Common myeloid progenitor, CD34-positive (primary cell): Measurements from ENCODE around the gene VPS18.

Experiments
- CTCF ChIA-PET: fragments of 350-600 bp; sonication (Branson Sonifier 250); formaldehyde crosslinking; loops from one replicate; lab custom pipeline; 2021; ENCODE audit warnings: antibody characterized with exemption; lab: Charles Lee
- POLR2A ChIA-PET: fragments of 350-600 bp; sonication (Branson Sonifier 250); formaldehyde crosslinking; loops from one replicate; lab custom pipeline; 2021; ENCODE audit warnings: antibody characterized with exemption; lab: Charles Lee
- DNase-seq, 3 donors: peaks; one replicate each; pipeline versions ENCODE4 v3.0.0 to v3.0.0-alpha.2; 2013
- H3K27ac ChIP-seq, 2 experiments: 1 replicate in 1 of 2; 2 replicates in 1 of 2; pipeline ENCODE4 v1.7.0; 2013; ENCODE audit warnings: inconsistent platforms in 2 of 2, low read length in 2 of 2, mild to moderate bottlenecking in 2 of 2, low read depth in 1 of 2, moderate library complexity in 1 of 2; ENCODE audit not compliant: severe bottlenecking in 2 of 2, insufficient read depth in 1 of 2, poor library complexity in 1 of 2
- H3K27me3 ChIP-seq, 5 experiments: replicated peaks in 2 of 5; 1 replicate in 3 of 5; 2 replicates in 2 of 5; pipeline versions ENCODE4 v1.6.1 to v1.7.0; 2013; ENCODE audit warnings: low read length in 4 of 5, mild to moderate bottlenecking in 2 of 5, moderate library complexity in 2 of 5, inconsistent platforms in 1 of 5; ENCODE audit not compliant: insufficient read depth in 5 of 5, control insufficient read depth in 4 of 5
- H3K36me3 ChIP-seq, 4 experiments: 1 replicate in 2 of 4; 2 replicates in 2 of 4; pipeline versions ENCODE4 v1.6.1 to v1.7.0; 2013; ENCODE audit warnings: low read length in 3 of 4, control low read depth in 1 of 4, mild to moderate bottlenecking in 1 of 4; ENCODE audit not compliant: control insufficient read depth in 4 of 4, insufficient read depth in 4 of 4
- H3K4me1 ChIP-seq, 4 experiments: 1 replicate in 3 of 4; 2 replicates in 1 of 4; pipeline versions ENCODE4 v1.6.1 to v1.7.1; 2013; ENCODE audit warnings: low read length in 3 of 4, mild to moderate bottlenecking in 3 of 4, control low read depth in 1 of 4, inconsistent platforms in 1 of 4, moderate library complexity in 1 of 4; ENCODE audit not compliant: control insufficient read depth in 4 of 4, insufficient read depth in 4 of 4; ENCODE audit errors: control extremely low read depth in 1 of 4
- H3K4me3 ChIP-seq, 7 experiments: 1 replicate in 4 of 7; 2 replicates in 3 of 7; pipeline versions ENCODE4 v1.5.1 to v1.7.0; 2013; ENCODE audit warnings: mild to moderate bottlenecking in 7 of 7, low read length in 6 of 7, moderate library complexity in 6 of 7, inconsistent platforms in 2 of 7, low read depth in 2 of 7, control low read depth in 1 of 7; ENCODE audit not compliant: insufficient read depth in 4 of 7, control insufficient read depth in 1 of 7; ENCODE audit errors: extremely low read depth in 1 of 7
- H3K9me3 ChIP-seq, 5 experiments: 1 replicate in 4 of 5; 2 replicates in 1 of 5; pipeline versions ENCODE4 v1.6.1 to v1.7.1; 2013; ENCODE audit warnings: low read length in 4 of 5, mild to moderate bottlenecking in 2 of 5, inconsistent platforms in 1 of 5, low read depth in 1 of 5, moderate library complexity in 1 of 5; ENCODE audit not compliant: control insufficient read depth in 4 of 5, insufficient read depth in 2 of 5; ENCODE audit errors: control extremely low read depth in 1 of 5
- WGBS: methylation state at CpG from one replicate; pipeline ENCODE4 v1.1.5; 2013; ENCODE audit not compliant: insufficient coverage; 5-methylcytosine and 5-hydroxymethylcytosine counted together

The VPS18 gene

GRCh38 chr15:40948706-40949473, 54.6 kb downstream of the VPS18 start:
- H3K4me3 ChIP-seq, result no peak overlapping the region
- H3K36me3 ChIP-seq, result no peaks in the 10 kb centered on the region
- peaks cover 0 to 25% (median 17%) of the 10 kb centered on the region in 4 experiments for H3K4me1 ChIP-seq
- 61% methylated on average over 19 of the region's 21 CpGs for WGBS
- no peaks in the 10 kb centered on the region for H3K9me3 ChIP-seq
- ChIA-PET CTCF (interaction anchor here (1.1 to 7.0 kb wide), 3 partner anchors 8 to 19 kb away, joined by 3 to 46 read pairs (median 4); no protein-coding TSS in a partner anchor), POLR2A (interaction anchor here (0.6 kb wide), 1 partner anchor 36 kb away, joined by 6 read pairs; no protein-coding TSS in a partner anchor)
- H3K27me3 ChIP-seq, result peaks cover 0 to 5% (median 0%) of the 10 kb centered on the region in 5 experiments
- no peak for DNase-seq
- H3K27ac ChIP-seq, result no peak overlapping the region

- H3K36me3 ChIP-seq, result no peaks in the 10 kb centered on the region
- ChIA-PET CTCF (interaction anchor here (1.7 to 7.0 kb wide), 2 partner anchors 9 to 10 kb away, joined by 4 to 46 read pairs; no protein-coding TSS in a partner anchor), POLR2A (interaction anchor here (0.6 kb wide), 1 partner anchor 35 kb away, joined by 6 read pairs; no protein-coding TSS in a partner anchor)
- H3K27me3 ChIP-seq, result peaks cover 0 to 8% (median 0%) of the 10 kb centered on the region in 5 experiments
- WGBS, result 80% methylated on average over 5 of the region's 7 CpGs
- H3K27ac ChIP-seq, result no peak overlapping the region
- H3K9me3 ChIP-seq, result no peaks in the 10 kb centered on the region
- H3K4me3 ChIP-seq, result no peak overlapping the region
- H3K4me1 ChIP-seq, result peaks cover 0 to 26% (median 19%) of the 10 kb centered on the region in 4 experiments
- DNase-seq, result no peak
These were observed 55.5 kb downstream of the VPS18 start for GRCh38 chr15:40949756-40950207.

- H3K4me3 ChIP-seq, result no peak overlapping the region
- ChIA-PET CTCF (interaction anchor here (1.2 to 7.0 kb wide), 7 partner anchors 11 to 67 kb away, joined by 3 to 46 read pairs (median 6); no protein-coding TSS in a partner anchor), POLR2A (interaction anchor here (1.2 kb wide), 1 partner anchor 10 kb away, joined by 7 read pairs; no protein-coding TSS in a partner anchor)
- H3K9me3 ChIP-seq, result no peaks in the 10 kb centered on the region
- peaks cover 0 to 8% (median 0%) of the 10 kb centered on the region in 5 experiments for H3K27me3 ChIP-seq
- no peak for DNase-seq
- H3K36me3 ChIP-seq, result no peaks in the 10 kb centered on the region
- H3K27ac ChIP-seq, result no peak overlapping the region
- 100% methylated on average over 2 of the region's 4 CpGs for WGBS
- H3K4me1 ChIP-seq, result peaks cover 0 to 26% (median 19%) of the 10 kb centered on the region in 4 experiments
These were observed 57.5 kb downstream of the VPS18 start for GRCh38 chr15:40951764-40952163.

- CTCF ChIA-PET, result interaction anchor here (1.0 to 7.0 kb wide), 7 partner anchors 9 to 66 kb away, joined by 3 to 46 read pairs (median 4); no protein-coding TSS in a partner anchor
- Histone ChIP-seq H3K9me3 (no peaks in the 10 kb centered on the region), H3K4me3 (peak overlapping the region; percentile 38 to 83 (median 63)), H3K36me3 (no peaks in the 10 kb centered on the region), H3K4me1 (peaks cover 0 to 26% (median 19%) of the 10 kb centered on the region in 4 experiments), H3K27me3 (peaks cover 0 to 8% (median 0%) of the 10 kb centered on the region in 5 experiments), H3K27ac (peak overlapping the region in 1 of 2 experiments; percentile 74)
- WGBS, result 57% methylated on average over 23 of the region's 23 CpGs
- POLR2A ChIA-PET, result interaction anchor here (0.6 to 1.2 kb wide), 2 partner anchors 10 to 63 kb away, joined by 5 to 7 read pairs; no protein-coding TSS in a partner anchor
- DNase-seq, result no peak
These were observed 58.2 kb downstream of the VPS18 start for GRCh38 chr15:40952301-40952900.

- Histone ChIP-seq H3K4me1 (peaks cover 0 to 26% (median 19%) of the 10 kb centered on the region in 4 experiments), H3K9me3 (no peaks in the 10 kb centered on the region), H3K27me3 (peaks cover 0 to 8% (median 0%) of the 10 kb centered on the region in 5 experiments), H3K36me3 (no peaks in the 10 kb centered on the region), H3K4me3 (peak within 1 kb of the TSS; percentile 38 to 83 (median 63)), H3K27ac (peak within 1 kb of the TSS in 1 of 2 experiments; percentile 74)
- ChIA-PET CTCF (interaction anchor here (1.0 to 7.0 kb wide), 6 partner anchors 9 to 65 kb away, joined by 3 to 46 read pairs (median 8); no protein-coding TSS in a partner anchor), POLR2A (no interaction called here)
- peak; percentile 86 to 94 (median 94) for DNase-seq
- under 1% methylated on average over 64 of the region's 72 CpGs for WGBS
These were observed 58.9 kb downstream of the VPS18 start, which contains the start of gene CHAC1 for GRCh38 chr15:40952901-40953712. CHAC1 (plus strand) TSS chr15:40953471; CDS start chr15:40953584, 113 bp downstream.
